K562 (cell line): ENCODE results near the gene ARHGAP9. TPM values are rescaled to one million over a fixed set of nuclear protein-coding genes. Genes with fewer than 3 reads are reported as not detected.

Experiments used
- FOS ChIP-seq: IDR thresholded peaks from 3 replicates; pipeline ENCODE4 v1.6.1; 2011; ENCODE audit not compliant: insufficient read length; ENCODE audit errors: extremely low read depth
- GABPA ChIP-seq: fragments of 200-800 bp; sonication (Bioruptor generic); conservative IDR thresholded peaks from 2 replicates; pipeline ENCODE4 v1.6.1; 2016; ENCODE audit warnings: low read depth, missing genetic modification characterization, missing compliant biosample characterization
- HNRNPK ChIP-seq: fragments of 200-400 bp; formaldehyde crosslinking; IDR thresholded peaks from one replicate; pipeline ENCODE4 v1.6.1; 2018; ENCODE audit warnings: mild to moderate bottlenecking, low read depth, low read length; ENCODE audit not compliant: poor library complexity, severe bottlenecking
- NR2C2 ChIP-seq, 2 experiments: fragments of 200-800 bp in 1 of 2; sonication (Bioruptor generic) in 1 of 2; sonication (generic) in 1 of 2; formaldehyde crosslinking in 1 of 2; IDR thresholded peaks; 2 replicates each; pipeline versions ENCODE4 v1.6.1 to v1.8.0; 2016 to 2022; ENCODE audit warnings: mild to moderate bottlenecking in 1 of 2, missing compliant biosample characterization in 1 of 2, missing genetic modification characterization in 1 of 2, missing genetic modification reagents in 1 of 2
- POLR2A ChIP-seq: fragments of 450-650 bp; conservative IDR thresholded peaks from 2 replicates; pipeline ENCODE4 v1.6.1; 2016
- POLR2H ChIP-seq: IDR thresholded peaks from 2 replicates; pipeline ENCODE4 v1.6.1; 2016; ENCODE audit warnings: missing genetic modification characterization, low read depth, mild to moderate bottlenecking, control low read depth, missing compliant biosample characterization, moderate library complexity
- TCF3 ChIP-seq: sonication (generic); formaldehyde crosslinking; IDR thresholded peaks from 2 replicates; pipeline ENCODE4 v1.4.0; 2020; ENCODE audit warnings: mild to moderate bottlenecking, missing genetic modification reagents
- polyA plus RNA-seq, 8 experiments: library from polyadenylated mRNA; depleted of rRNA in 4 of 8; stranded (reverse) in 5 of 8; unstranded in 3 of 8; fragments of >200 nt; fragmentation: Nextera tagmentation in 2 of 8; fragmentation: Illumina TruSeq in 1 of 8; extraction: Ambion mirVana in 2 of 8; extraction: Trizol in 1 of 8; gene quantifications; 2 replicates each; pipeline versions ENCODE4 v1.2.1 to v1.2.3, GENCODE V29; 2011 to 2014; ENCODE audit warnings: inconsistent platforms in 1 of 8, missing spikeins in 1 of 8
- total RNA-seq, 7 experiments: library from RNA; depleted of rRNA in 6 of 7; stranded (reverse); fragments of >200 nt in 6 of 7; fragmentation: Illumina TruSeq in 2 of 7; extraction: Trizol in 2 of 7; gene quantifications; 2 replicates each; pipeline versions ENCODE4 v1.2.1 to v1.2.3, GENCODE V29; 2011 to 2021; ENCODE audit warnings: low replicate concordance in 1 of 7
- TF ChIP-seq, protein P1 (sequence below): sonication (generic); formaldehyde crosslinking; IDR thresholded peaks from 2 replicates; pipeline ENCODE4 v1.8.1; 2023; ENCODE audit warnings: mild to moderate bottlenecking, missing genetic modification reagents
- TF ChIP-seq, protein P2 (sequence below): sonication (generic); formaldehyde crosslinking; IDR thresholded peaks from 2 replicates; pipeline ENCODE4 v1.8.0; 2023; ENCODE audit warnings: mild to moderate bottlenecking, missing genetic modification reagents

Gene ARHGAP9
- total and polyA plus RNA-seq, 9 of the 15 experiments (the other 6 are each of a cell fraction or from before 2014, with no cell fraction given) = 1.5 to 10.2 (median 5.1) TPM

DNA sequence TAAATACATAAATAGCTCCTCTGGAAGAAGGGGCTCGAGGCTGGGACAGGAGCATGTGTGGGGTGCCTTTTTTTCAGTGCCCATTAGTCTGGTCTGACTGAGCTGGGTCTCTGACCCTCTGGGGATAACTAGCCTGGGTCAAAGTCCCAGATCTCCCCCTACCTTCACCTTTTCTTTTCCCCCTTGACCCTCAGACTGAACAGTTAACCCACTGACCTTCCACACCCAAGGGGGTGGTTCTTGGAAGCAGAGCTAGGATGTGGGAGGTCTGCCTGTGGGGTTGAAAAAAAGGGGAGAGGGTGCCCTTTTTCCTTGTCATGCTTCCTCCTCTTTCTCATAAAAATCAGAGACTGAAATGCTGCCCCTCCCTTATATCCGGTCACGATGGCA, 21.0 kb downstream of the ARHGAP9 start (continued):
- TF ChIP-seq HNRNPK = no peak
- TF ChIP-seq FOS = no peak
- TF ChIP-seq, protein P1, sequence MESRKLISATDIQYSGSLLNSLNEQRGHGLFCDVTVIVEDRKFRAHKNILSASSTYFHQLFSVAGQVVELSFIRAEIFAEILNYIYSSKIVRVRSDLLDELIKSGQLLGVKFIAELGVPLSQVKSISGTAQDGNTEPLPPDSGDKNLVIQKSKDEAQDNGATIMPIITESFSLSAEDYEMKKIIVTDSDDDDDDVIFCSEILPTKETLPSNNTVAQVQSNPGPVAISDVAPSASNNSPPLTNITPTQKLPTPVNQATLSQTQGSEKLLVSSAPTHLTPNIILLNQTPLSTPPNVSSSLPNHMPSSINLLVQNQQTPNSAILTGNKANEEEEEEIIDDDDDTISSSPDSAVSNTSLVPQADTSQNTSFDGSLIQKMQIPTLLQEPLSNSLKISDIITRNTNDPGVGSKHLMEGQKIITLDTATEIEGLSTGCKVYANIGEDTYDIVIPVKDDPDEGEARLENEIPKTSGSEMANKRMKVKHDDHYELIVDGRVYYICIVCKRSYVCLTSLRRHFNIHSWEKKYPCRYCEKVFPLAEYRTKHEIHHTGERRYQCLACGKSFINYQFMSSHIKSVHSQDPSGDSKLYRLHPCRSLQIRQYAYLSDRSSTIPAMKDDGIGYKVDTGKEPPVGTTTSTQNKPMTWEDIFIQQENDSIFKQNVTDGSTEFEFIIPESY (CRISPR knock-in tag) = 0 out of 2 replicates have a peak, but pooled peaks have one; percentile 1
- TF ChIP-seq TCF3 (CRISPR knock-in tag) = no peak
- TF ChIP-seq, protein P2, sequence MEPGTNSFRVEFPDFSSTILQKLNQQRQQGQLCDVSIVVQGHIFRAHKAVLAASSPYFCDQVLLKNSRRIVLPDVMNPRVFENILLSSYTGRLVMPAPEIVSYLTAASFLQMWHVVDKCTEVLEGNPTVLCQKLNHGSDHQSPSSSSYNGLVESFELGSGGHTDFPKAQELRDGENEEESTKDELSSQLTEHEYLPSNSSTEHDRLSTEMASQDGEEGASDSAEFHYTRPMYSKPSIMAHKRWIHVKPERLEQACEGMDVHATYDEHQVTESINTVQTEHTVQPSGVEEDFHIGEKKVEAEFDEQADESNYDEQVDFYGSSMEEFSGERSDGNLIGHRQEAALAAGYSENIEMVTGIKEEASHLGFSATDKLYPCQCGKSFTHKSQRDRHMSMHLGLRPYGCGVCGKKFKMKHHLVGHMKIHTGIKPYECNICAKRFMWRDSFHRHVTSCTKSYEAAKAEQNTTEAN = no peak
- TF ChIP-seq POLR2A = no peak; the same call in 1 of the 2 replicates
- TF ChIP-seq POLR2H (tag) = peak; percentile 88; the same call in 1 of the 2 replicates
- peak; percentile 44; the same call in 1 of the 2 replicates for TF ChIP-seq GABPA
- no peak for TF ChIP-seq NR2C2 (CRISPR knock-in tag; IDR thresholded peaks at IDR 0.05)
- peak; percentile 22; the same call in 1 of the 2 replicates for TF ChIP-seq NR2C2 (tag; IDR thresholded peaks at IDR 0.05)
